ENCODE results near the gene OBSCN. TPM values are rescaled to one million over a fixed set of nuclear protein-coding genes. Genes with fewer than 3 reads are reported as not detected.

The OBSCN gene
- total RNA-seq, 1 experiment from 2014 or later, result 33.3 TPM

DNA sequence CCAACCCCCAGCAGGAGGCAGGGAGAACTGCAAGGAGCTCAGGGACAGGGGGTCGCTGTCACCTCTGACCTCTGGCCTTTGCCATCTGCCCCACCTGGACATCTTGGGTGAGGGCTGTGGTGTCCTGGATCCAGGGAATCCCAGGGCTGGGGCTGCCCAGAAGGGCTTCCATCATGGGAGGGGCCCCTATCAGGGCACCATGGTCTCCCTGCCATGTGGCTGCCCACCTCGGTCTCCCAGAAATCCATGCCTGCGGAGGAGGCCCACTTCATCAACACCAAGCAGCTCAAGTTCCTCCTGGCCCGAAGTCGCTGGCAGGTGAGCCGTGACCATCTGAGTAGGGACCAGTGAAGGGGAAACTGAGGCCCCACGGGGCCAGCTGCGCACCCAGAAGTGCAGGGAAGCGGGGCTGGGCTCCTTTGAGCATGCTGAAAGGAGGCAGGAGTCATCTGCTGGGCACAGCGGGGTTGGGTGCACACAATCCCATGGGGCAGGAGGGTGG, 162.6 kb downstream of the OBSCN start:
- Mint-ChIP-seq H3K27ac (no peak overlapping the region), H3K4me3 (no peak overlapping the region), H3K9me3 (no peaks in the 10 kb centered on the region), H3K4me1 (peaks cover 3 to 11% of the 10 kb centered on the region in 2 experiments; a peak in 2 of 4 replicates), H3K36me3 (ENCODE audit: insufficient read depth in 1 of 3, low read depth in 3 of 3) (no peaks in the 10 kb centered on the region), H3K27me3 (ENCODE audit: low read depth) (peaks cover 3% of the 10 kb centered on the region)
- Histone ChIP-seq H2BK20ac (ENCODE audit: low read depth, low read length, poor library complexity, severe bottlenecking) (no peak overlapping the region), H2BK120ac (ENCODE audit: low read depth, low read length, poor library complexity, severe bottlenecking) (no peak overlapping the region), H3K79me1 (ENCODE audit: insufficient read depth, low read depth, low read length, poor library complexity, severe bottlenecking) (no peaks in the 10 kb centered on the region), H3K4ac (ENCODE audit: low read depth, low read length) (no peak overlapping the region), H3K79me2 (ENCODE audit: insufficient read depth, low read length) (no peaks in the 10 kb centered on the region), H3K27me3 (ENCODE audit: insufficient read depth, low read length) (no peaks in the 10 kb centered on the region; the same call in 1 of the 2 replicates), H2BK5ac (ENCODE audit: insufficient read length, low read length) (no peak overlapping the region), H3K4me1 (ENCODE audit: insufficient read depth, low read length) (no peaks in the 10 kb centered on the region), H4K91ac (ENCODE audit: insufficient read length, low read depth, low read length) (no peak overlapping the region), H3K4me2 (ENCODE audit: insufficient read depth, insufficient read length, low read length) (no peak overlapping the region), H3K9me3 (ENCODE audit: control insufficient read depth, low read depth, low read length) (no peaks in the 10 kb centered on the region), H2BK15ac (ENCODE audit: low read depth, low read length) (no peak overlapping the region), H3K56ac (ENCODE audit: insufficient read length, low read depth, low read length) (no peak overlapping the region), H2BK12ac (ENCODE audit: insufficient read length, low read depth, low read length) (no peak overlapping the region), H3K9ac (ENCODE audit: extremely low read depth, insufficient read length, low read length) (no peak overlapping the region), H4K5ac (ENCODE audit: insufficient read length, low read depth, low read length) (no peak overlapping the region), H4K20me1 (ENCODE audit: control insufficient read depth, insufficient read depth, insufficient read length) (no peaks in the 10 kb centered on the region), H3K23me2 (ENCODE audit: insufficient read length, low read depth, low read length, poor library complexity, severe bottlenecking) (no peaks in the 10 kb centered on the region), H3K14ac (ENCODE audit: insufficient read depth, low read length) (no peak overlapping the region), H3K23ac (ENCODE audit: insufficient read length, low read depth, low read length) (no peak overlapping the region), H3K18ac (ENCODE audit: insufficient read length, low read depth, low read length) (no peak overlapping the region), H2AK5ac (ENCODE audit: insufficient read length, low read length) (no peak overlapping the region), H2AFZ (ENCODE audit: low read length) (no peak overlapping the region), H3K27ac (ENCODE audit: insufficient read length, low read depth, low read length) (no peak overlapping the region), H4K8ac (replicated peaks; ENCODE audit: insufficient read length, low read depth, low read length) (no peak overlapping the region), H3T11ph (ENCODE audit: low read length) (no peak overlapping the region)
- WGBS (ENCODE audit: extremely low coverage, insufficient read length, low lambda C conversion rate), result no CpG with 5 or more reads among the region's 10 CpGs
- no peak for DNase-seq
- TF ChIP-seq, protein P1, sequence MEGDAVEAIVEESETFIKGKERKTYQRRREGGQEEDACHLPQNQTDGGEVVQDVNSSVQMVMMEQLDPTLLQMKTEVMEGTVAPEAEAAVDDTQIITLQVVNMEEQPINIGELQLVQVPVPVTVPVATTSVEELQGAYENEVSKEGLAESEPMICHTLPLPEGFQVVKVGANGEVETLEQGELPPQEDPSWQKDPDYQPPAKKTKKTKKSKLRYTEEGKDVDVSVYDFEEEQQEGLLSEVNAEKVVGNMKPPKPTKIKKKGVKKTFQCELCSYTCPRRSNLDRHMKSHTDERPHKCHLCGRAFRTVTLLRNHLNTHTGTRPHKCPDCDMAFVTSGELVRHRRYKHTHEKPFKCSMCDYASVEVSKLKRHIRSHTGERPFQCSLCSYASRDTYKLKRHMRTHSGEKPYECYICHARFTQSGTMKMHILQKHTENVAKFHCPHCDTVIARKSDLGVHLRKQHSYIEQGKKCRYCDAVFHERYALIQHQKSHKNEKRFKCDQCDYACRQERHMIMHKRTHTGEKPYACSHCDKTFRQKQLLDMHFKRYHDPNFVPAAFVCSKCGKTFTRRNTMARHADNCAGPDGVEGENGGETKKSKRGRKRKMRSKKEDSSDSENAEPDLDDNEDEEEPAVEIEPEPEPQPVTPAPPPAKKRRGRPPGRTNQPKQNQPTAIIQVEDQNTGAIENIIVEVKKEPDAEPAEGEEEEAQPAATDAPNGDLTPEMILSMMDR (conservative IDR thresholded peaks at IDR 0.05), result no peak

All from H9 (cell line).